MCF 10A (cell line): ENCODE measurements around the gene GFRA1. TPM values are rescaled to one million over a fixed set of nuclear protein-coding genes. Genes with fewer than 3 reads are reported as not detected.

Experiments used
- BruUV-seq: library from RNA; stranded (reverse); fragments of 400-500 nt; replicated peaks from 2 replicates; lab custom pipeline; 2021; lab: Mats Ljungman, UMichigan
- CTCF ChIA-PET: fragments of 300-600 bp; sonication (Branson Sonifier 250); formaldehyde crosslinking; extraction: SDS; loops from one replicate; lab custom pipeline; 2021; ENCODE audit warnings: antibody characterized with exemption, inconsistent platforms; lab: Yijun Ruan, JAX
- POLR2A ChIA-PET: fragments of 300-600, 350-650 bp; sonication (Branson Sonifier 250); formaldehyde crosslinking; extraction: SDS; loops from one replicate; lab custom pipeline; 2020; ENCODE audit warnings: antibody characterized with exemption, inconsistent platforms; lab: Yijun Ruan, JAX
- DNase-seq: peaks from one replicate; pipeline ENCODE4 v3.0.0-alpha.2; 2018; ENCODE audit not compliant: unreplicated experiment
- H3K27ac Mint-ChIP-seq: one replicate; pipeline ENCODE4 v1.8.0; 2022; ENCODE audit warnings: mild to moderate bottlenecking, low read depth, mixed read lengths; ENCODE audit not compliant: unreplicated experiment
- H3K27me3 Mint-ChIP-seq: one replicate; pipeline ENCODE4 v1.8.0; 2022; ENCODE audit warnings: mixed read lengths; ENCODE audit not compliant: insufficient read depth, unreplicated experiment
- H3K36me3 Mint-ChIP-seq: one replicate; pipeline ENCODE4 v1.8.0; 2022; ENCODE audit warnings: mild to moderate bottlenecking, moderate library complexity, mixed read lengths; ENCODE audit not compliant: insufficient read depth, unreplicated experiment
- H3K4me1 Mint-ChIP-seq: one replicate; pipeline ENCODE4 v1.8.0; 2022; ENCODE audit warnings: mixed read lengths; ENCODE audit not compliant: insufficient read depth, unreplicated experiment
- H3K4me3 Mint-ChIP-seq: one replicate; pipeline ENCODE4 v1.8.0; 2022; ENCODE audit warnings: mild to moderate bottlenecking, moderate library complexity, mixed read lengths; ENCODE audit not compliant: unreplicated experiment
- H3K9me3 Mint-ChIP-seq: one replicate; pipeline ENCODE4 v1.8.0; 2022; ENCODE audit warnings: mixed read lengths; ENCODE audit not compliant: unreplicated experiment
- intact Hi-C: fragments of 100-400 bp; cut with micrococcal nuclease; formaldehyde crosslinking; loops from 2 replicates; pipeline ENCODE4 v1.14.1; 2022
- total RNA-seq: library from RNA; stranded (reverse); gene quantifications from 2 replicates; pipeline ENCODE4 v1.2.3, GENCODE V29; 2022
- TF ChIP-seq, protein P1 (sequence below): fragments of 200-600 bp; IDR thresholded peaks from one replicate; pipeline ENCODE4 v1.8.0; 2022; ENCODE audit warnings: antibody characterized with exemption, mild to moderate bottlenecking; ENCODE audit not compliant: unreplicated experiment

The GFRA1 gene
- total RNA-seq, 1 experiment from 2014 or later: not detected

DNA sequence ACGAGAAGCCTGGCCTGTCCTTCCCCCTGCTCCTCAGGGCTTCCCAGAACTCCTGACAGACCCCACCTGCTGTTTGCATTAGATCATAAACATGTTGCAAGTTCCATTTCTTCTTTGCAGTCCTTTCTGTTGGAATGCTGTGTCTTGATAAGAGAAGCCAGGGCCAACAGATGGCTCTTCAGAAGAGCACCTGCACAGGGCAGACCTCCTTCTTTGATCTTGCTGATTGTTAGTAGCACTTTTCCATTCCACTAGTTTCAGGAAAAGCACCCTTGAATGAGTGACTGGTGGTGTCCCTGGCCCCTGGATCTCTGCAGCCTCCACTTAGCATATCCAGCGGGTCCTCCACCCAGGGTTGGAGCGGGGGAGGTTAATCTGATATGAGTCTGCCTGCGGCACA, 243.2 kb downstream of the GFRA1 start:
- TF ChIP-seq, protein P1, sequence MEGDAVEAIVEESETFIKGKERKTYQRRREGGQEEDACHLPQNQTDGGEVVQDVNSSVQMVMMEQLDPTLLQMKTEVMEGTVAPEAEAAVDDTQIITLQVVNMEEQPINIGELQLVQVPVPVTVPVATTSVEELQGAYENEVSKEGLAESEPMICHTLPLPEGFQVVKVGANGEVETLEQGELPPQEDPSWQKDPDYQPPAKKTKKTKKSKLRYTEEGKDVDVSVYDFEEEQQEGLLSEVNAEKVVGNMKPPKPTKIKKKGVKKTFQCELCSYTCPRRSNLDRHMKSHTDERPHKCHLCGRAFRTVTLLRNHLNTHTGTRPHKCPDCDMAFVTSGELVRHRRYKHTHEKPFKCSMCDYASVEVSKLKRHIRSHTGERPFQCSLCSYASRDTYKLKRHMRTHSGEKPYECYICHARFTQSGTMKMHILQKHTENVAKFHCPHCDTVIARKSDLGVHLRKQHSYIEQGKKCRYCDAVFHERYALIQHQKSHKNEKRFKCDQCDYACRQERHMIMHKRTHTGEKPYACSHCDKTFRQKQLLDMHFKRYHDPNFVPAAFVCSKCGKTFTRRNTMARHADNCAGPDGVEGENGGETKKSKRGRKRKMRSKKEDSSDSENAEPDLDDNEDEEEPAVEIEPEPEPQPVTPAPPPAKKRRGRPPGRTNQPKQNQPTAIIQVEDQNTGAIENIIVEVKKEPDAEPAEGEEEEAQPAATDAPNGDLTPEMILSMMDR: no peak
- DNase-seq: no peak
- ChIA-PET CTCF (no interaction called here), POLR2A (no interaction called here)
- Mint-ChIP-seq H3K9me3 (peaks cover 21% of the 10 kb centered on the region), H3K27me3 (no peaks in the 10 kb centered on the region), H3K36me3 (no peaks in the 10 kb centered on the region), H3K4me1 (no peaks in the 10 kb centered on the region), H3K4me3 (no peak overlapping the region), H3K27ac (no peak overlapping the region)
- intact Hi-C loops: no loop called here
- no TSS peak for BruUV-seq

DNA sequence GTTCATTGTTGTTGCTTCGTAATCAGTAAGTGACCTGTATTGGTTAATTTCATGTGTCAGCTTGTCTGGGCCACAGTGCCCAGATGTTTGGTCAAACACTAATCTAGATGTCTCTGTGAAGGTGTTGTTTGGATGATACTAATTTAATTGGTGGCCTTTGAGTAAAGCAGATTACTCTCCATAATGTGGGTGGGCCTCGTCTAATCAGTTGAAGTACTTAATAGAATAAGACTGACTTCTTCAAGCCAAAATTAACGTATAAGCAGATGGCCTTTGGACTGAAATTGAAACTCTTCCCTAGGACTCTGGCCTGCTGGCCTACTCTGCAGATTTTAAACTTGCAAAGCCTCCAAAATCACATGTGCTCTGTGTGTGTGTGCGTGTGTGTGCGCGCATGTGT, 245.7 kb downstream of the GFRA1 start:
- H3K4me1 Mint-ChIP-seq: no peaks in the 10 kb centered on the region

DNA sequence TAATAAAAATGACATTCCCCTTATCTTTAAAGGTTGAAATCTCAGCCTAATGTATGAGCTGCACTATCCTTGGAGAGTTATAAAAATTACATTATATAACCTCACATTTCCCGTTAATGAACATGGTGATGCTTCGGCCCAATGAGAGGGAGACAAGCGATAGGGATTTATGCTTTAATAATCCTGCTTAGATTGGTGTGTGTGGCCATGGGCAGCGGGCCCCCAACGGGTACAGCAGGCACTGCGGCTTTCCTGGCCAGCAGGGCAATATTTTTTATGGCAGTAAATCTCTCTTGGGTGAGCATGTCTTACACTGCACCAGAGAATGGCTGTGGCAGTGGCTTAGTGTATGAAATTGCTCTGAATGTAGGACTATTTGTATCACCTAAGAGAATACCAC, 246.3 kb downstream of the GFRA1 start:
- TF ChIP-seq, protein P1: no peak
- DNase-seq: no peak
- Mint-ChIP-seq H3K4me3 (no peak overlapping the region), H3K27me3 (no peaks in the 10 kb centered on the region), H3K4me1 (no peaks in the 10 kb centered on the region), H3K27ac (no peak overlapping the region), H3K36me3 (no peaks in the 10 kb centered on the region), H3K9me3 (no peaks in the 10 kb centered on the region)
- intact Hi-C loops: no loop called here
- ChIA-PET CTCF (interaction anchor here (0.5 to 0.6 kb wide), 3 partner anchors 67 to 228 kb away, joined by 3 to 5 read pairs (median 3); no protein-coding TSS in a partner anchor), POLR2A (no interaction called here)
- BruUV-seq: no TSS peak

More for the DNA sequence above, 245.7 kb downstream of the GFRA1 start:
- Mint-ChIP-seq H3K27me3 (no peaks in the 10 kb centered on the region), H3K36me3 (no peaks in the 10 kb centered on the region), H3K4me3 (no peak overlapping the region), H3K9me3 (no peaks in the 10 kb centered on the region), H3K27ac (no peak overlapping the region)
- TF ChIP-seq, protein P1: no peak
- CTCF ChIA-PET: no interaction called here
- intact Hi-C loops: no loop called here
- DNase-seq: no peak
- no TSS peak for BruUV-seq
- POLR2A ChIA-PET: no interaction called here

DNA sequence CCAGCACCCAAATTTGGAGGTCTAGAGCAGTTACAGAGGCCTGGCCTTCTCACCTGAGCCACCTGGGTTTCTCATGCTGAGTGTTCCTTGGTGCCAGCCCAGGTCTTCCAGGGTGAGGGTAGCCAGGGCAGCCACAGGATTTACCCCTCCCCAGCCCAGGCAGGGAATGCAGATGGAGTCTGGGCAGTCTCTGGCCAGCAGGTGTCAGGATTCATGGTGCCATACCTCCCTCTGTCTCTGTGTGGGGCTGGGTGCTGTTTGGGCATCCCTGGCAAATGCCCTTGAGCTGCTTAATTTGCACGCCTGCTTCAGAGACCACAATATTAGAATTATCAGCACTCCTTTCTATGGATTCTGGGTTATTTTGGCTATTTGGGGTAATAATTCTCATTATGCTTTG, 246.7 kb downstream of the GFRA1 start:
- H3K27ac Mint-ChIP-seq: no peak overlapping the region
- H3K4me3 Mint-ChIP-seq: no peak overlapping the region
- intact Hi-C loops: no loop called here
- H3K9me3 Mint-ChIP-seq: no peaks in the 10 kb centered on the region
- DNase-seq: peak; percentile 8
- ChIA-PET CTCF (interaction anchor here (0.5 to 0.6 kb wide), 3 partner anchors 67 to 227 kb away, joined by 3 to 5 read pairs (median 3); no protein-coding TSS in a partner anchor), POLR2A (no interaction called here)
- TF ChIP-seq, protein P1: no peak
- H3K27me3 Mint-ChIP-seq: no peaks in the 10 kb centered on the region
- no peaks in the 10 kb centered on the region for H3K4me1 Mint-ChIP-seq
- H3K36me3 Mint-ChIP-seq: no peaks in the 10 kb centered on the region
- BruUV-seq: no TSS peak
